Measurements from ENCODE around the gene ENKD1.

DNA sequence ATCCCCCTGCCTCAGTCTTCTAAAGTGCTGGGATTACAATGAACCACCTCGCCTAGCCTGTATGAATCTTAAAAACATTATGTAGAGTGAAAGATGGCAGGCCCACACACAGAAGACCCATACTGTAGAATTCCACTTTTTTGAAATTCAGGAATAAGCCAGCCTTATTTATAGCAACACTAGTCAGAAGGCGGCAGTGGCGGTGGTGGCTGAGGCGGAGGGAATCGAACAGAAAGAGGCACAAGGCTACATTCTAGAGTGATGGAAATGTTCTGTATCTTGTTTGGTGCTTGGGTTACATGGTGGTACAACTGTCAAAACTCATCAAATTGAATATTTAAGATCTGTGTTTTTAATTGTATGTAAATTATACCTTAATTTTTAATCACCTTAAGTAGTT is 41.2 kb upstream of the ENKD1 start:
- TF ChIP-seq FOXM1 (IDR thresholded peaks at IDR 0.05; ENCODE audit: low read depth, low read length), result no peak
- no peak for TF ChIP-seq MTA2 (IDR thresholded peaks at IDR 0.05; ENCODE audit: low read depth)
- TF ChIP-seq, protein P1, sequence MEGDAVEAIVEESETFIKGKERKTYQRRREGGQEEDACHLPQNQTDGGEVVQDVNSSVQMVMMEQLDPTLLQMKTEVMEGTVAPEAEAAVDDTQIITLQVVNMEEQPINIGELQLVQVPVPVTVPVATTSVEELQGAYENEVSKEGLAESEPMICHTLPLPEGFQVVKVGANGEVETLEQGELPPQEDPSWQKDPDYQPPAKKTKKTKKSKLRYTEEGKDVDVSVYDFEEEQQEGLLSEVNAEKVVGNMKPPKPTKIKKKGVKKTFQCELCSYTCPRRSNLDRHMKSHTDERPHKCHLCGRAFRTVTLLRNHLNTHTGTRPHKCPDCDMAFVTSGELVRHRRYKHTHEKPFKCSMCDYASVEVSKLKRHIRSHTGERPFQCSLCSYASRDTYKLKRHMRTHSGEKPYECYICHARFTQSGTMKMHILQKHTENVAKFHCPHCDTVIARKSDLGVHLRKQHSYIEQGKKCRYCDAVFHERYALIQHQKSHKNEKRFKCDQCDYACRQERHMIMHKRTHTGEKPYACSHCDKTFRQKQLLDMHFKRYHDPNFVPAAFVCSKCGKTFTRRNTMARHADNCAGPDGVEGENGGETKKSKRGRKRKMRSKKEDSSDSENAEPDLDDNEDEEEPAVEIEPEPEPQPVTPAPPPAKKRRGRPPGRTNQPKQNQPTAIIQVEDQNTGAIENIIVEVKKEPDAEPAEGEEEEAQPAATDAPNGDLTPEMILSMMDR (IDR thresholded peaks at IDR 0.05 in 2 of 3, conservative IDR thresholded peaks at IDR 0.05 in 1 of 3; ENCODE audit: control insufficient read depth in 2 of 3, extremely low read depth in 1 of 3, insufficient read depth in 1 of 3, low read depth in 3 of 3, low read length in 3 of 3), result no peak
- TF ChIP-seq IKZF2 (IDR thresholded peaks at IDR 0.05), result no peak

Measured in GM12878 (cell line).